RKO (cell line): ENCODE measurements around the gene SNRPD2.

Experiments used
- DNase-seq: peaks from one replicate; pipeline ENCODE4 v3.0.0-alpha.2; 2016; ENCODE audit warnings: low spot score

Gene SNRPD2

GRCh38 chr19:45657520-45658167 lies 34.1 kb downstream of the SNRPD2 start:
- no peak for DNase-seq

GRCh38 chr19:45655073-45655472 lies 36.7 kb downstream of the SNRPD2 start:
- DNase-seq, result no peak

- DNase-seq, result no peak
Observed at GRCh38 chr19:45653634-45654033, 38.1 kb downstream of the SNRPD2 start.

GRCh38 chr19:45650722-45651121 lies 41.0 kb downstream of the SNRPD2 start:
- DNase-seq, result no peak

- no peak for DNase-seq
Observed at GRCh38 chr19:45646345-45646698, 45.4 kb downstream of the SNRPD2 start.

- DNase-seq, result peak; percentile 39
Observed at GRCh38 chr19:45645631-45646344, 46.0 kb downstream of the SNRPD2 start.

GRCh38 chr19:45645068-45645630 lies 46.6 kb downstream of the SNRPD2 start:
- DNase-seq, result no peak

GRCh38 chr19:45643927-45644771 lies 47.6 kb downstream of the SNRPD2 start:
- no peak for DNase-seq

GRCh38 chr19:45643024-45643926 lies 48.5 kb downstream of the SNRPD2 start:
- DNase-seq, result peak; percentile 78

GRCh38 chr19:45641274-45642105 lies 50.3 kb downstream of the SNRPD2 start:
- DNase-seq, result peak; percentile 93

GRCh38 chr19:45640849-45641273 lies 50.9 kb downstream of the SNRPD2 start:
- DNase-seq, result no peak

- no peak for DNase-seq
Observed at GRCh38 chr19:45638930-45639729, 52.6 kb downstream of the SNRPD2 start, which contains the start of gene EML2. Gene EML2, minus strand, starts transcription at chr19:45639397. Its CDS starts 21 bp downstream, at chr19:45639376.

GRCh38 chr19:45637890-45638667 lies 53.7 kb downstream of the SNRPD2 start:
- no peak for DNase-seq
